ENCODE data around the gene DGKH. TPM values are rescaled to one million over a fixed set of nuclear protein-coding genes. Genes with fewer than 3 reads are reported as not detected.

DGKH gene
- polyA plus RNA-seq, 6 donors from 2014 or later: 0.03 to 0.05 (median 0.04) TPM; not detected in 3

GRCh38 chr13:42266473-42266872, 218.0 kb downstream of the DGKH start:
- no peak overlapping the region for H3K27ac Mint-ChIP-seq
- no peak for DNase-seq
- H3K9me3 Mint-ChIP-seq: peaks cover 0 to 2% (median 0%) of the 10 kb centered on the region in 7 donors
- ATAC-seq (ENCODE audit: low read depth in 2 of 2): no peak
- H3K4me1 Mint-ChIP-seq: peaks cover 10 to 13% (median 11%) of the 10 kb centered on the region in 3 donors
- H3K36me3 Mint-ChIP-seq: peaks cover 0 to 2% of the 10 kb centered on the region in 2 donors
- H3K4me3 Mint-ChIP-seq: no peak overlapping the region
- H3K27me3 Mint-ChIP-seq: peaks cover 0 to 6% (median 0%) of the 10 kb centered on the region in 3 donors

- no peak for ATAC-seq (ENCODE audit: low read depth in 2 of 2)
- no peak for DNase-seq
- H3K4me3 Mint-ChIP-seq: peak overlapping the region; percentile 52 to 99 (median 95)
- H3K36me3 Mint-ChIP-seq: peaks cover 0 to 4% of the 10 kb centered on the region in 2 donors
- peaks cover 0 to 3% (median 2%) of the 10 kb centered on the region in 7 donors for H3K9me3 Mint-ChIP-seq
- peak overlapping the region in 5 of 6 donors; percentile 98 to 100 (median 98) for H3K27ac Mint-ChIP-seq
- peaks cover 31 to 46% (median 44%) of the 10 kb centered on the region in 3 donors for H3K4me1 Mint-ChIP-seq
- H3K27me3 Mint-ChIP-seq: peaks cover 0 to 6% (median 0%) of the 10 kb centered on the region in 3 donors
These were observed 221.9 kb downstream of the DGKH start for GRCh38 chr13:42270160-42270856.

GRCh38 chr13:42270857-42271215, 222.4 kb downstream of the DGKH start:
- ATAC-seq (ENCODE audit: low read depth in 2 of 2) (no peak), DNase-seq (no peak)
- peaks cover 0 to 4% (median 3%) of the 10 kb centered on the region in 7 donors for H3K9me3 Mint-ChIP-seq
- H3K27ac Mint-ChIP-seq: peak overlapping the region; percentile 96 to 100 (median 98)
- peaks cover 0 to 5% of the 10 kb centered on the region in 2 donors for H3K36me3 Mint-ChIP-seq
- H3K4me1 Mint-ChIP-seq: peaks cover 37 to 51% (median 49%) of the 10 kb centered on the region in 3 donors
- peak overlapping the region; percentile 52 to 99 (median 95) for H3K4me3 Mint-ChIP-seq
- H3K27me3 Mint-ChIP-seq: peaks cover 0 to 6% (median 0%) of the 10 kb centered on the region in 3 donors

- Mint-ChIP-seq H3K36me3 (peaks cover 0 to 5% of the 10 kb centered on the region in 2 donors), H3K27ac (peak overlapping the region; percentile 96 to 100 (median 98)), H3K9me3 (peaks cover 0 to 4% (median 3%) of the 10 kb centered on the region in 7 donors), H3K4me1 (peaks cover 39 to 54% (median 50%) of the 10 kb centered on the region in 3 donors), H3K4me3 (peak overlapping the region; percentile 91 to 99 (median 96)), H3K27me3 (peaks cover 0 to 6% (median 0%) of the 10 kb centered on the region in 3 donors)
- DNase-seq (peak; percentile 93), ATAC-seq (ENCODE audit: low read depth in 2 of 2) (peak; percentile 83 to 85)
These were observed 223.1 kb downstream of the DGKH start for GRCh38 chr13:42271337-42272114.

- Mint-ChIP-seq H3K9me3 (peaks cover 0 to 4% (median 3%) of the 10 kb centered on the region in 7 donors), H3K27me3 (peaks cover 0 to 3% (median 0%) of the 10 kb centered on the region in 3 donors), H3K36me3 (peaks cover 0 to 5% of the 10 kb centered on the region in 2 donors), H3K4me3 (peak within 1 kb of the TSS; percentile 91 to 99 (median 96)), H3K4me1 (peaks cover 41 to 54% (median 50%) of the 10 kb centered on the region in 3 donors), H3K27ac (peak within 1 kb of the TSS; percentile 98 to 100 (median 98))
- ATAC-seq (ENCODE audit: low read depth in 2 of 2) (peak; percentile 20 to 27), DNase-seq (peak; percentile 58)
These were observed 223.8 kb downstream of the DGKH start, which contains the start of gene AKAP11 for GRCh38 chr13:42272115-42272803. AKAP11 (plus strand) TSS chr13:42272152; CDS start chr13:42286349, 14,197 bp downstream.

GRCh38 chr13:42272804-42273175, 224.3 kb downstream of the DGKH start:
- no peak for ATAC-seq (ENCODE audit: low read depth in 2 of 2)
- Mint-ChIP-seq H3K4me1 (peaks cover 46 to 59% (median 52%) of the 10 kb centered on the region in 3 donors), H3K27ac (peak overlapping the region; percentile 88 to 98 (median 97)), H3K27me3 (no peaks in the 10 kb centered on the region), H3K9me3 (peaks cover 0 to 4% (median 3%) of the 10 kb centered on the region in 7 donors), H3K36me3 (peaks cover 0 to 8% of the 10 kb centered on the region in 2 donors), H3K4me3 (peak overlapping the region; percentile 91 to 99 (median 96))
- no peak for DNase-seq

- peak overlapping the region in 7 of 8 donors; percentile 23 to 91 (median 49) for H3K4me3 Mint-ChIP-seq
- peaks cover 0 to 11% of the 10 kb centered on the region in 2 donors for H3K36me3 Mint-ChIP-seq
- no peak for ATAC-seq (ENCODE audit: low read depth in 2 of 2)
- peaks cover 50 to 61% (median 57%) of the 10 kb centered on the region in 3 donors for H3K4me1 Mint-ChIP-seq
- peaks cover 0 to 4% (median 3%) of the 10 kb centered on the region in 7 donors for H3K9me3 Mint-ChIP-seq
- H3K27ac Mint-ChIP-seq: peak overlapping the region; percentile 56 to 98 (median 92)
- DNase-seq: no peak
- no peaks in the 10 kb centered on the region for H3K27me3 Mint-ChIP-seq
These were observed 226.1 kb downstream of the DGKH start for GRCh38 chr13:42274386-42275097.

- ATAC-seq (ENCODE audit: low read depth in 2 of 2) (peak; percentile 28 to 35), DNase-seq (peak; percentile 58)
- Mint-ChIP-seq H3K4me3 (peak overlapping the region; percentile 23 to 91 (median 56)), H3K9me3 (peaks cover 0 to 4% (median 3%) of the 10 kb centered on the region in 7 donors), H3K27ac (peak overlapping the region; percentile 36 to 98 (median 92)), H3K36me3 (peaks cover 0 to 11% of the 10 kb centered on the region in 2 donors), H3K4me1 (peaks cover 50 to 61% (median 57%) of the 10 kb centered on the region in 3 donors), H3K27me3 (no peaks in the 10 kb centered on the region)
These were observed 226.6 kb downstream of the DGKH start for GRCh38 chr13:42275098-42275471.

GRCh38 chr13:42275506-42275905, 227.1 kb downstream of the DGKH start:
- ATAC-seq (ENCODE audit: low read depth in 2 of 2): no peak
- H3K36me3 Mint-ChIP-seq: peaks cover 0 to 11% of the 10 kb centered on the region in 2 donors
- H3K4me3 Mint-ChIP-seq: peak overlapping the region in 7 of 8 donors; percentile 38 to 91 (median 64)
- no peaks in the 10 kb centered on the region for H3K27me3 Mint-ChIP-seq
- no peak for DNase-seq
- peak overlapping the region; percentile 36 to 98 (median 92) for H3K27ac Mint-ChIP-seq
- H3K9me3 Mint-ChIP-seq: peaks cover 0 to 4% (median 3%) of the 10 kb centered on the region in 7 donors
- H3K4me1 Mint-ChIP-seq: peaks cover 50 to 57% (median 56%) of the 10 kb centered on the region in 3 donors

GRCh38 chr13:42276683-42277082, 228.2 kb downstream of the DGKH start:
- no peak for DNase-seq
- peaks cover 41 to 46% (median 44%) of the 10 kb centered on the region in 3 donors for H3K4me1 Mint-ChIP-seq
- H3K9me3 Mint-ChIP-seq: peaks cover 0 to 4% (median 1%) of the 10 kb centered on the region in 7 donors
- no peak for ATAC-seq (ENCODE audit: low read depth in 2 of 2)
- H3K4me3 Mint-ChIP-seq: peak overlapping the region in 1 of 8 donors; percentile 51
- no peaks in the 10 kb centered on the region for H3K27me3 Mint-ChIP-seq
- H3K27ac Mint-ChIP-seq: peak overlapping the region in 3 of 6 donors; percentile 31 to 53 (median 44)
- peaks cover 0 to 11% of the 10 kb centered on the region in 2 donors for H3K36me3 Mint-ChIP-seq

GRCh38 chr13:42277618-42278276, 229.3 kb downstream of the DGKH start:
- no peak for ATAC-seq (ENCODE audit: low read depth in 2 of 2)
- H3K4me3 Mint-ChIP-seq: peak overlapping the region in 3 of 8 donors; percentile 5 to 26 (median 17)
- no peaks in the 10 kb centered on the region for H3K27me3 Mint-ChIP-seq

More at GRCh38 chr13:42277618-42278276, 229.3 kb downstream of the DGKH start:
- peak overlapping the region in 3 of 6 donors; percentile 3 to 83 (median 36) for H3K27ac Mint-ChIP-seq
- peaks cover 0 to 4% (median 1%) of the 10 kb centered on the region in 7 donors for H3K9me3 Mint-ChIP-seq
- H3K36me3 Mint-ChIP-seq: peaks cover 0 to 11% of the 10 kb centered on the region in 2 donors
- no peak for DNase-seq
- peaks cover 41 to 48% (median 42%) of the 10 kb centered on the region in 3 donors for H3K4me1 Mint-ChIP-seq

Data from naive B cell (primary cell).